AG04450 (cell line): ENCODE results near the gene ECT2. TPM values are rescaled to one million over a fixed set of nuclear protein-coding genes. Genes with fewer than 3 reads are reported as not detected.

Experiments
- CTCF ChIA-PET: fragments of 300-600, 350-600 bp; formaldehyde crosslinking; extraction: SDS; loops from one replicate; lab custom pipeline; 2022; ENCODE audit warnings: antibody characterized with exemption, inconsistent platforms; lab: Charles Lee
- POLR2A ChIA-PET: fragments of 350-600 bp; formaldehyde crosslinking; extraction: SDS; loops from one replicate; lab custom pipeline; 2021; ENCODE audit warnings: antibody characterized with exemption, inconsistent platforms; lab: Yijun Ruan, JAX
- DNase-seq: peaks from one replicate; pipeline ENCODE4 v3.0.0-alpha.2; 2011; ENCODE audit warnings: low read depth, low spot score
- H3K27ac ChIP-seq: one replicate; pipeline ENCODE4 v1.5.1; 2012; ENCODE audit warnings: low read depth, low read length, control low read depth
- H3K27me3 ChIP-seq: one replicate; pipeline ENCODE4 v1.6.0; 2012; ENCODE audit warnings: low read length; ENCODE audit not compliant: control insufficient read depth, insufficient read depth
- H3K4me3 ChIP-seq: 2 replicates; pipeline ENCODE4 v1.5.1; 2011; ENCODE audit warnings: mild to moderate bottlenecking, low read depth, low read length, control low read depth
- H3K9me3 ChIP-seq: 2 replicates; pipeline ENCODE4 v1.5.1; 2012; ENCODE audit warnings: low read length; ENCODE audit not compliant: control insufficient read depth, insufficient read depth
- polyA plus RNA-seq: library from polyadenylated mRNA; depleted of rRNA; stranded (reverse); fragments of >200 nt; gene quantifications from 2 replicates; pipeline ENCODE4 v1.2.3, GENCODE V29; 2011
- TF ChIP-seq, protein P1 (sequence below): IDR thresholded peaks from 2 replicates; pipeline ENCODE4 v1.5.1; 2011; ENCODE audit warnings: low read depth, low read length, control low read depth, inconsistent platforms

ECT2 gene
- polyA plus RNA-seq, 1 experiment: 21.8 TPM

DNA sequence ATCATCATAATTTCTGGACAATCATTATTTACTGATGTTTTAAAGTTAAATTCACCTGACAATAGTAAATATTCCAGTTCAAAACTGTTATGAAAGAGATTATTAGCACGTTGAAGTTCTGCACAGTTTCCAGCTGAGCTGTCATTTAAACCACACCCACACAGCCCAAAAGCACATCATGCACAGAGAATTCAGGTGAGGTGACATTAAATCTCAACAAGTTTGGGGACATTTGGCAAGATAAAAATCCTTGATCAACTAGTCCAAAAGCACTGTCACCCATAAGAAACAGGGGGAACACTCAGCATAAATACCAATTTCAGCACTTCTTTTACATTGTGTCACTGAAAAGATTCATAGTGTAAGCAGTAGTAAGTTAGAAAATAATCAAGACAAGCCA, 46.5 kb upstream of the ECT2 start:
- Histone ChIP-seq H3K9me3 (no peaks in the 10 kb centered on the region), H3K27me3 (no peaks in the 10 kb centered on the region), H3K4me3 (no peak overlapping the region), H3K27ac (no peak overlapping the region)
- ChIA-PET POLR2A (no interaction called here), CTCF (interaction anchor here (3.2 kb wide), 1 partner anchor 31 kb away, joined by 12 read pairs; no protein-coding TSS in a partner anchor)
- TF ChIP-seq, protein P1, sequence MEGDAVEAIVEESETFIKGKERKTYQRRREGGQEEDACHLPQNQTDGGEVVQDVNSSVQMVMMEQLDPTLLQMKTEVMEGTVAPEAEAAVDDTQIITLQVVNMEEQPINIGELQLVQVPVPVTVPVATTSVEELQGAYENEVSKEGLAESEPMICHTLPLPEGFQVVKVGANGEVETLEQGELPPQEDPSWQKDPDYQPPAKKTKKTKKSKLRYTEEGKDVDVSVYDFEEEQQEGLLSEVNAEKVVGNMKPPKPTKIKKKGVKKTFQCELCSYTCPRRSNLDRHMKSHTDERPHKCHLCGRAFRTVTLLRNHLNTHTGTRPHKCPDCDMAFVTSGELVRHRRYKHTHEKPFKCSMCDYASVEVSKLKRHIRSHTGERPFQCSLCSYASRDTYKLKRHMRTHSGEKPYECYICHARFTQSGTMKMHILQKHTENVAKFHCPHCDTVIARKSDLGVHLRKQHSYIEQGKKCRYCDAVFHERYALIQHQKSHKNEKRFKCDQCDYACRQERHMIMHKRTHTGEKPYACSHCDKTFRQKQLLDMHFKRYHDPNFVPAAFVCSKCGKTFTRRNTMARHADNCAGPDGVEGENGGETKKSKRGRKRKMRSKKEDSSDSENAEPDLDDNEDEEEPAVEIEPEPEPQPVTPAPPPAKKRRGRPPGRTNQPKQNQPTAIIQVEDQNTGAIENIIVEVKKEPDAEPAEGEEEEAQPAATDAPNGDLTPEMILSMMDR: no peak
- no peak for DNase-seq

GRCh38 chr3:172705170-172705569, 45.4 kb upstream of the ECT2 start:
- Histone ChIP-seq H3K4me3 (no peak overlapping the region), H3K27me3 (no peaks in the 10 kb centered on the region), H3K27ac (no peak overlapping the region), H3K9me3 (no peaks in the 10 kb centered on the region)
- DNase-seq: no peak
- TF ChIP-seq, protein P1: no peak
- POLR2A ChIA-PET: no interaction called here
- CTCF ChIA-PET: interaction anchor here (0.9 to 3.2 kb wide), 2 partner anchors 32 to 45 kb away, joined by 4 to 12 read pairs; no protein-coding TSS in a partner anchor

DNA sequence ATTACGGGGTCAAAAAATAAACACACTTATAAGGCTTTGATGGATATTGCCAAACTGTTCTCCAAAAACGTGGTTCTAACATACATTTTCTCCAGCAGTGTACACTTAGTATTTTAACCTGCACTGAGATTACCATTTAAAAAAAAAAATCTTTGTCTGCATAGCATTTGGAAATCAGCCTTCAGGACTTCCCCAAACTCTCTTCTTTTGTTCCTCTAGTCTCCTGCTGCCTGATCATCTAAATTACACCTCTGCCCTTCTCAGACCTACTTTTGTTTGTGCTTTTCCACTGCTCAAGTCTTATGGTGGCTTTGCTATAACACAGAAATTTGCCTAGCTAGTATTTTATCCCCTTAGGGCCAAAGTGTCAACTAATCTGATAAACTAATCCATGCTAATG, 43.5 kb upstream of the ECT2 start:
- DNase-seq: no peak
- POLR2A ChIA-PET: no interaction called here
- Histone ChIP-seq H3K9me3 (no peaks in the 10 kb centered on the region), H3K4me3 (no peak overlapping the region), H3K27me3 (no peaks in the 10 kb centered on the region), H3K27ac (no peak overlapping the region)
- TF ChIP-seq, protein P1: no peak
- CTCF ChIA-PET: interaction anchor here (1.1 kb wide), 1 partner anchor 34 kb away, joined by 3 read pairs; no protein-coding TSS in a partner anchor

DNA sequence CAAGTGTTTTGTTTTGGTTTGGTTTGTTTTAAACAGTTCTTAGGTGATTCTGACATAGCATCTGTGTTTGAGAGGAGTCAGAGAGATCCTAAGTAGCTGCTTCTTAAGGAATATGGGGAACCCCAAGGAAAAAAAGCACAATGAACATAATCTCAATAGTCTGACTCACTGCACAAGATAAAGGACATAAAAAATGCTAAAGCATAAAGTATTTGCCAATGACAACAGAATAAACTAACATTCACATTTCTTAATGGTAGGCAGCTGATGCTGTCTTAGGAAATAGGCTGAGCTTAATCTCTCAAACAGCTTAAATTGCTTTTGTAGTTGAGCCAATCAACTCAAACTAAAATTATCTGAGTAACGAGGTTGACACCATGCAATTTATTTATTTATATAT, 42.6 kb upstream of the ECT2 start:
- Histone ChIP-seq H3K9me3 (no peaks in the 10 kb centered on the region), H3K4me3 (no peak overlapping the region), H3K27ac (no peak overlapping the region), H3K27me3 (no peaks in the 10 kb centered on the region)
- POLR2A ChIA-PET: interaction anchor here (1.2 kb wide), 1 partner anchor 42 kb away, joined by 4 read pairs; the partner anchor contains the start of gene ECT2
- TF ChIP-seq, protein P1: no peak
- peak; percentile 39 for DNase-seq
- CTCF ChIA-PET: interaction anchor here (0.9 to 1.2 kb wide), 2 partner anchors 35 to 42 kb away, joined by 3 to 6 read pairs; no protein-coding TSS in a partner anchor

- CTCF ChIA-PET: no interaction called here
- no peak for DNase-seq
- H3K9me3 ChIP-seq: no peaks in the 10 kb centered on the region
These were observed 41.4 kb upstream of the ECT2 start for GRCh38 chr3:172708921-172709773.

More at GRCh38 chr3:172708921-172709773, 41.4 kb upstream of the ECT2 start:
- POLR2A ChIA-PET: interaction anchor here (1.8 kb wide), 1 partner anchor 36 kb away, joined by 5 read pairs; no protein-coding TSS in a partner anchor
- no peak overlapping the region for H3K27ac ChIP-seq
- no peaks in the 10 kb centered on the region for H3K27me3 ChIP-seq
- TF ChIP-seq, protein P1: no peak
- H3K4me3 ChIP-seq: peak overlapping the region; percentile 95
